ENCODE measurements around the gene GNGT2.

The GNGT2 gene

DNA sequence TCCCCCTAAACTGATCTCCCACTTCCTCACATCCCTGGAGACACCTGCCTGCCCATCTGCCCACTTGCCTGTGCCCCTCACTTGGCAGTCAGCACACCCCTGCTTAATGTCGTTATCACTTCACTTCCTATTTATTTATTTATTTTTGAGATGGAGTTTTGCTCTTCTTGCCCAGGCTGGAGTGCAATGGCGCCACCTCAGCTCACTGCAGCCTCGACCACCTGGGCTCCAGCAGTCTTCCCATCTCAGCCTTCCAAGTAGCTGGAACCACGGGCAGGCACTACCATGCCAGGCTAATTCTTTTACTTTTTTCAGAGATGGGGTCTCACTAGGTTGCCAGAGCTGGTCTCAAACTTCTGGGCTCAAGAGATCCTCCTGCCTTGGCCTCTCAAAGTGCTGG lies 43.7 kb upstream of the GNGT2 start:
- Histone ChIP-seq H3K4me3 (IDR thresholded peaks at IDR 0.05; ENCODE audit: insufficient read depth, low read depth, low read length) (no peak overlapping the region), H3K36me3 (ENCODE audit: insufficient read depth) (no peaks in the 10 kb centered on the region), H3K9ac (no peak overlapping the region), H3K79me2 (ENCODE audit: insufficient read depth, low read depth) (no peaks in the 10 kb centered on the region), H3K27me3 (ENCODE audit: insufficient read depth, low read depth) (no peaks in the 10 kb centered on the region), H3K4me2 (no peak overlapping the region), H3K4me1 (ENCODE audit: low read depth, poor library complexity, severe bottlenecking) (no peaks in the 10 kb centered on the region), H2AFZ (ENCODE audit: low read depth) (no peak overlapping the region), H3K27ac (no peak overlapping the region), H4K20me1 (ENCODE audit: insufficient read depth) (no peaks in the 10 kb centered on the region)
- TF ChIP-seq CTCF (conservative IDR thresholded peaks at IDR 0.05; ENCODE audit: low read depth, low read length): no peak

DNA sequence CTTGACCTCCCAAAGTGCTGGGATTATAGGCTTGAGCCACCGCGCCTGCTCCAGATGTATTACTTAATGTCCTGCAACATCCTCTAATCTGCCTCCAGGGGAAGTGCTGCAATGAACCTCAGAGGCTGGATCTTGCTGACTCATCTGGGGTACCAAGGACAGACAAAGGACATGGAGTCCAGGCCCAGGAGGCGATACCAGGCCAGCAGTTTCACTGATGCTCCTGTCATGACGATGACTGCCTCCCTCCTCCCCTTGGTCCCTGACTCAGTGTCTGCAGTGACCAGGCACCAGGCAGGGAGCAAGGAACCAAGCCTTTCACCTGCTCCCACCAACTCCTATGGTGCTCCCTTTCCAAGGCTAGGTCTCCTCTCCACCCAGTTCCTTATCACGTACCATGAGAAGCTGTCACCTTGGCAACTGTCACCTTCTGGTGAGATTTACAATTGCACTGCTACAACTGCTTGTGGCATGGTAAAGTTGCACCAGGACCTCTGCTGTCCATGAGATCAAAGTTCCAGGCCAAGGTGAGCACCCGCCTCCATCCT lies 41.8 kb upstream of the GNGT2 start:
- Histone ChIP-seq H3K27ac (no peak overlapping the region), H3K79me2 (ENCODE audit: insufficient read depth, low read depth) (no peaks in the 10 kb centered on the region), H3K9ac (no peak overlapping the region), H3K4me2 (no peak overlapping the region), H2AFZ (ENCODE audit: low read depth) (no peak overlapping the region), H3K4me3 (IDR thresholded peaks at IDR 0.05; ENCODE audit: insufficient read depth, low read depth, low read length) (no peak overlapping the region), H3K27me3 (ENCODE audit: insufficient read depth, low read depth) (no peaks in the 10 kb centered on the region), H4K20me1 (ENCODE audit: insufficient read depth) (no peaks in the 10 kb centered on the region), H3K4me1 (ENCODE audit: low read depth, poor library complexity, severe bottlenecking) (no peaks in the 10 kb centered on the region), H3K36me3 (ENCODE audit: insufficient read depth) (no peaks in the 10 kb centered on the region)
- no peak for TF ChIP-seq CTCF (conservative IDR thresholded peaks at IDR 0.05; ENCODE audit: low read depth, low read length)

DNA sequence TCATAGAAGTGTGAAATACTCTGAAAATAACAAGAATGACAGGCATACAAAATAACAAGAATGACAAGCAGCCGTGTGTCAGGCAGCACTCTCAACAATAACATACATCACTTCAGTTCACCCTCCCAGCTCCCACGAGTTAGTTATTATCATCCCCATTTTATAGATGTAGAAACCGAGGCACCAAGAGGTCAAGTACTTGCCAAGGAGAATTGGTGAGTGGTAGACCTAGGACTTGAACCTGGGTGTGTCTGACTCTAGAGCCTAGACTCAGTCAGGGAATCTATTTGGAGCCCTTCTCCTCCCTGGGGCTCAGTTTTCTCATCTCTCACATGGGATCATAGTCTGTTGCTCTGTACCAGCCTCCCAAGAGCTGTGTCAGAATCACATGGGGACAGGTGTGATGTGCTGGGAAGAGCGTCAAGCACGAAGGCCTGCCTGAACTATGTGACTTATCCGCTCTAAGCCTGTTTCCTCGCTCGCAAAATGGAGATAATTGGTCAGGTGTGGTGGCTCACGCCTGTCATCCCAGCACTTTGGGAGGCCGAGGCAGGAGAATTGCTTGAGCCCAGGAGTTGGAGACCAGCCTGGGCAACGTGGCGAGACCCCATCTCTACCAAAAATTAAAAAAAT lies 39.6 kb upstream of the GNGT2 start:
- no peaks in the 10 kb centered on the region for H4K20me1 ChIP-seq (ENCODE audit: insufficient read depth)
- H3K4me2 ChIP-seq: no peak overlapping the region
- H3K79me2 ChIP-seq (ENCODE audit: insufficient read depth, low read depth): no peaks in the 10 kb centered on the region
- H3K4me1 ChIP-seq (ENCODE audit: low read depth, poor library complexity, severe bottlenecking): no peaks in the 10 kb centered on the region
- H3K27ac ChIP-seq: no peak overlapping the region
- no peak for TF ChIP-seq CTCF (conservative IDR thresholded peaks at IDR 0.05; ENCODE audit: low read depth, low read length)
- H3K9ac ChIP-seq: no peak overlapping the region
- no peaks in the 10 kb centered on the region for H3K36me3 ChIP-seq (ENCODE audit: insufficient read depth)
- H3K27me3 ChIP-seq (ENCODE audit: insufficient read depth, low read depth): no peaks in the 10 kb centered on the region
- no peak overlapping the region for H2AFZ ChIP-seq (ENCODE audit: low read depth)
- H3K4me3 ChIP-seq (IDR thresholded peaks at IDR 0.05; ENCODE audit: insufficient read depth, low read depth, low read length): no peak overlapping the region

DNA sequence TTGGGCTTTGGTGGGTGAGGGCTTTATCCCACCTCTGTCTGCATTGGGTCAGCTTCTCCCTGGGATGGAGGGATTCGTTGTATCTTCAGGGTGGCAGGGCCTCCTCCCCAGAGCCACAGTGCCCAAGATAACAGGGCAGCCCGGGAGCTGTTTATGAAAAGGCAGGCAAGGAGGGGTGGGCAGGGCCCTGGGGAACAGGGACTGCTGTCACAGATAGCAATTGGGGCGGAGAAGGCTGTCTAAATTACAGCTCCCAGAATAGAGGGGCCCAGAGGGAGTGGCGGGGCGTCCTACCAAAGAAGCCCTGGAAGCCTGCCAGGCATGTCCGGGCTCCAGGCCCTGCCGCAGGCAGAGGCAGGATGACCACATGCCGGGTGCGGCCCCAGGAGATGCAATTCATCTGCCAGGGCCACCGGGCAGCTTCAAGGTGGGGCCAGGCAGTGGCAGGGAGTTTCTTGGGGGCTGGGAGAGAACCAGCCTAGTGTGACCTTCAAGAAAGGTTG lies 39.0 kb upstream of the GNGT2 start:
- Histone ChIP-seq H3K4me3 (IDR thresholded peaks at IDR 0.05; ENCODE audit: insufficient read depth, low read depth, low read length) (no peak overlapping the region), H2AFZ (ENCODE audit: low read depth) (no peak overlapping the region), H3K27ac (no peak overlapping the region), H3K9ac (no peak overlapping the region), H3K79me2 (ENCODE audit: insufficient read depth, low read depth) (no peaks in the 10 kb centered on the region), H3K36me3 (ENCODE audit: insufficient read depth) (no peaks in the 10 kb centered on the region), H3K4me1 (ENCODE audit: low read depth, poor library complexity, severe bottlenecking) (no peaks in the 10 kb centered on the region), H3K4me2 (no peak overlapping the region), H3K27me3 (ENCODE audit: insufficient read depth, low read depth) (no peaks in the 10 kb centered on the region), H4K20me1 (ENCODE audit: insufficient read depth) (no peaks in the 10 kb centered on the region)
- no peak for TF ChIP-seq CTCF (conservative IDR thresholded peaks at IDR 0.05; ENCODE audit: low read depth, low read length)
